Measurements from ENCODE around the gene TRIM2. TPM values are rescaled to one million over a fixed set of nuclear protein-coding genes. Genes with fewer than 3 reads are reported as not detected.
A peak's percentile ranks its signal among the peaks of the same experiment; 100 is the strongest.

Gene TRIM2
- total and polyA plus RNA-seq, 7 experiments from 2014 or later, result 0.12 to 3.9 (median 2.1) TPM

DNA sequence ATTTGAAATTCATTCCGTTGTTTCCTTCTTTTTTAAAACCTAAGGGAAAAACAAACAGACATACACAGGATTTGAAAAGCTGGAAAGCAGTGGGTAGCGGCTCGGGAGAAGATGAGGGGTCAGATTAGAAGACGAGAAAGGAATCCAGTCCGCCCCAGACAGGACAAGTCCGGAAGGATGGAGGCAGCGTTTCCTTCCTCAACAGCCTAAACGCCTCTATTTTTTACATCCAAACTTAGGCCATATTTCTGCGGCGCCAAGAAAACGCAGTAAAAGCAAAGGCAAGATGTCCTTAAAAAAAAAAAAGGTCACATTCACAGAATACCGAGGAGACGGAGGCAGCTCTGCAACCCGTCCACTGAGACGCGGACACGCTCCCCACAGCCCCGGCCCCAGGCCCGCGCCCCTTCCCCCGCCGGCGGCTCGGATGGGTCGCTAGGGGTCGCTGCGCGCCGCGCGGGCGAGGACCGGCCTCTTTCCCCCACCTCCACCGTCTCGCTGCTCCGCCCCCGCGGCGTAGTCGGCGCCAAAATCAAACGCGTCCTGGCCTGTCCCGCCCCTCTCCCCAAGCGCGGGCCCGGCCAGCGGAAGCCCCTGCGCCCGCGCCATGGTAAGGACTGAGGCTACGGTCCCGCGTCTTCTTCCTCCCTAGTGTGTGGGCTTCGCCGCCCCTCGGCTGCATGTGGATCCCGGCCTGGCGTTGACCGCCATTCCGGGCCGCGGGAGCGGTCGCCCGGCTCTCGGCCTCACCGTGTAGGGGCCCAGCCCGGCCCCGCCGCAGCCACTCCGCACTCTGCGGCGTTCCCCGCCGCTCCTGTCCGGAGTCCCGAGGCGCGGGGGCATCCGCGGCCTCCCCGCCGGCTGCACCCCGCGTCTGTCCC lies 140.1 kb downstream of the TRIM2 start, which contains the start of gene MND1:
MND1 (plus strand) TSS at position 558 of the 881 bp plus-strand sequence; CDS start at position 608, 50 bp downstream.
- H3K36me3 ChIP-seq (ENCODE audit: control insufficient read depth in 2 of 3, insufficient read depth in 3 of 3, low read length in 3 of 3), result no peaks in the 10 kb centered on the region
- Mint-ChIP-seq H3K9me3 (no peaks in the 10 kb centered on the region), H3K4me3 (peak within 1 kb of the TSS; percentile 89 to 97 (median 94)), H3K4me1 (peaks cover 4 to 43% (median 27%) of the 10 kb centered on the region in 7 donors), H3K36me3 (peaks cover 0 to 2% (median 0%) of the 10 kb centered on the region in 5 donors), H3K27me3 (peaks cover 0 to 23% (median 6%) of the 10 kb centered on the region in 5 donors), H3K27ac (peak within 1 kb of the TSS; percentile 26 to 90 (median 76))
- H3K9me3 ChIP-seq (ENCODE audit: control insufficient read depth in 2 of 3, low read length in 3 of 3), result no peaks in the 10 kb centered on the region
- peak within 1 kb of the TSS; percentile 60 for H3K27ac ChIP-seq (ENCODE audit: low read depth, low read length)
- intact Hi-C loops (cut with micrococcal nuclease), result loop anchor here (1.0 to 10.0 kb wide), 17 partner anchors 82 to 1210 kb away; partner anchors contain the start of genes PLRG1 (in 1 of the 2) and TMEM131L (in 1 of the 2)
- CTCF ChIA-PET, result interaction anchor here (0.5 to 3.6 kb wide), 26 partner anchors 10 to 1186 kb away, joined by 3 to 32 read pairs (median 3); no protein-coding TSS in a partner anchor
- peak within 1 kb of the TSS; percentile 58 for H3K4me3 ChIP-seq (ENCODE audit: low read length)
- no peaks in the 10 kb centered on the region for H3K27me3 ChIP-seq (ENCODE audit: control insufficient read depth in 2 of 2, insufficient read depth in 2 of 2, low read length in 2 of 2)
- POLR2A ChIA-PET, result interaction anchor here (0.7 to 3.4 kb wide), 5 partner anchors 85 to 250 kb away, joined by 3 to 13 read pairs (median 4); no protein-coding TSS in a partner anchor
- H3K4me1 ChIP-seq (ENCODE audit: control insufficient read depth in 2 of 2, insufficient read depth in 2 of 2, low read length in 2 of 2), result peaks cover 0 to 8% of the 10 kb centered on the region in 2 donors
- peak; percentile 97 for ATAC-seq
- DNase-seq, result peak; percentile 82 to 97 (median 92)

DNA sequence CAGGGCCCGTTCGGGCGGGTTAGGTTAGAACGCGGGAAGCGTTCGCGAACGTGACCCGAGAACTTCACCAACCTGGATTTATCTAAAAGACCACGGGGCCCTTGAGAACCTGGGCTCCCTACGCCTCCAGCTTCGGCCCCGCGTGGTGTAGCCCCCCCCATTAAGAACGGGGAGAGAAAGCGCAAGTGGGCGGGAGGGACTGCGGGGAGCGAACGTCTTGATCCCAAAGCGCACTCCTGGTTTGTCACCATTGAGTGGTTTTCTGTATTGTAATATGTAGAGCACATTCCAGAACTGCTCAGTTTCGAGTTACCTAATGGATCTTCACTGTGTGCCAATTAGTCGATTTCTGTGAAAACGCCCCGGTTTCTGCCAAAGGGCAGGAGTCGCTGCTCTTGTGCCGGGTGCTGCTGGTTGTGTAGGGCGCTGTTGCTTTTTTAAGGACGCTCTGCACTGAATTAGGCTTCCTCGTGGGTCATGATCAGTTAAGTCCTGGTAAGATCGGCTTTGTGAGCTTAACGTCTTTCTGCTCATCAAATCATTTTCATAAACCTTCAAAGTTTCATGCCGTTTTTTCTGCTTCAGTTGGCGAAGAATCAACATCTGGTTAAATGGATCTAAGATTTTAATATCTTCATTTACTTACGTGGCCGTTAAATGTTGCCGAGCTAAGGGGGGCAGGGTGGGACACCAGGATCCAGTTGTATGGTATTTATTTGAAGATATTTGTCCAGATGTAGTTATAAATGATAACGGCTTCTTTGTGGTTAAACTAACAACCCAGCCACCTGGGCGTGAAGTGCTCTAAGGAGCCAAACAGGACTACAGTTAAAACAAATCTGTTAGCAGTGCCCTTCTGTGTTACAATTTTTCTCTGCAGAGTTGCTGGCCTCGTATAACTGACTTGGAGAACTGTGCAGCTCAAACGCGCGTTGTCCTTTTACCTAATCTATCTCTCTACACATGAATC lies 141.1 kb downstream of the TRIM2 start:
- ChIA-PET POLR2A (interaction anchor here (0.6 to 3.4 kb wide), 12 partner anchors 9 to 403 kb away, joined by 3 to 13 read pairs (median 4); no protein-coding TSS in a partner anchor), CTCF (interaction anchor here (0.6 to 3.6 kb wide), 22 partner anchors 9 to 405 kb away, joined by 3 to 32 read pairs (median 4); partner anchors contain the start of gene TMEM131L)
- peak overlapping the region; percentile 58 for H3K4me3 ChIP-seq (ENCODE audit: low read length)
- H3K4me1 ChIP-seq (ENCODE audit: control insufficient read depth in 2 of 2, insufficient read depth in 2 of 2, low read length in 2 of 2), result peaks cover 0 to 8% of the 10 kb centered on the region in 2 donors
- intact Hi-C loops (cut with micrococcal nuclease), result loop anchor here (1.0 to 10.0 kb wide), 15 partner anchors 81 to 1210 kb away; partner anchors contain the start of genes PLRG1 (in 1 of the 2) and TMEM131L (in 1 of the 2)
- no peaks in the 10 kb centered on the region for H3K36me3 ChIP-seq (ENCODE audit: control insufficient read depth in 2 of 3, insufficient read depth in 3 of 3, low read length in 3 of 3)
- peak; percentile 58 for ATAC-seq
- no peaks in the 10 kb centered on the region for H3K9me3 ChIP-seq (ENCODE audit: control insufficient read depth in 2 of 3, low read length in 3 of 3)
- peak overlapping the region; percentile 26 to 90 (median 76) for H3K27ac Mint-ChIP-seq
- peak; percentile 12 to 66 (median 50) for DNase-seq
- peak overlapping the region; percentile 89 to 97 (median 94) for H3K4me3 Mint-ChIP-seq
- peaks cover 0 to 17% (median 5%) of the 10 kb centered on the region in 5 donors for H3K27me3 Mint-ChIP-seq
- peaks cover 0 to 6% (median 0%) of the 10 kb centered on the region in 5 donors for H3K36me3 Mint-ChIP-seq
- H3K4me1 Mint-ChIP-seq, result peaks cover 4 to 48% (median 31%) of the 10 kb centered on the region in 7 donors
- no peaks in the 10 kb centered on the region for H3K27me3 ChIP-seq (ENCODE audit: control insufficient read depth in 2 of 2, insufficient read depth in 2 of 2, low read length in 2 of 2)
- H3K27ac ChIP-seq (ENCODE audit: low read depth, low read length), result peak overlapping the region; percentile 60
- no peaks in the 10 kb centered on the region for H3K9me3 Mint-ChIP-seq

DNA sequence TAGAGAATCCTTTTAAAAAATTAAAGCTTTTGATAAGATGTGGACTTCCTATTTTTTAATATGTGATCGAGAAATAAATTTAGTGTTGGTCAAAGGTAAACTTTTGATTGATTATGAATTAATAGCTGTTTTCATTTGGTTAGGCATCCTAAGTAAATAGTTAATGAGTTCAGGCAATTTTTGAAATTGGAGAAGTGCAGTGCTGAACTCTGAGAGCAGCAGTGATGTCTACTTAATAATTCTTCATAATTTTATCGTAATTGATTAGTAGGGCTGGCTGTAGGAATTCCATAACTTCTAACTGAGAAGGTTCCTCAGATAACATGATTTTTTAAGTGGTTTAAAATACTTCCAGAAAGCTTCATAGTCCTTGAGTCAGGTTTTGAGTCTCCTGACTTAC lies 141.8 kb downstream of the TRIM2 start:
- Histone ChIP-seq H3K9me3 (ENCODE audit: control insufficient read depth in 2 of 3, low read length in 3 of 3) (no peaks in the 10 kb centered on the region), H3K27me3 (ENCODE audit: control insufficient read depth in 2 of 2, insufficient read depth in 2 of 2, low read length in 2 of 2) (no peaks in the 10 kb centered on the region), H3K36me3 (ENCODE audit: control insufficient read depth in 2 of 3, insufficient read depth in 3 of 3, low read length in 3 of 3) (no peaks in the 10 kb centered on the region), H3K4me3 (ENCODE audit: low read length) (no peak overlapping the region), H3K4me1 (ENCODE audit: control insufficient read depth in 2 of 2, insufficient read depth in 2 of 2, low read length in 2 of 2) (peaks cover 0 to 8% of the 10 kb centered on the region in 2 donors), H3K27ac (ENCODE audit: low read depth, low read length) (no peak overlapping the region)
- no peaks in the 10 kb centered on the region for H3K9me3 Mint-ChIP-seq
- intact Hi-C loops (cut with micrococcal nuclease), result loop anchor here in 1 of 2 donors (5.0 to 10.0 kb wide), 2 partner anchors 1011 to 1209 kb away; partner anchors contain the start of gene PLRG1
- H3K4me1 Mint-ChIP-seq, result peaks cover 4 to 50% (median 32%) of the 10 kb centered on the region in 7 donors
- peak overlapping the region in 3 of 9 donors; percentile 76 to 81 (median 78) for H3K27ac Mint-ChIP-seq
- H3K36me3 Mint-ChIP-seq, result peaks cover 0 to 7% (median 0%) of the 10 kb centered on the region in 5 donors
- DNase-seq, result no peak
- ChIA-PET POLR2A (interaction anchor here (0.7 to 3.4 kb wide), 10 partner anchors 8 to 228 kb away, joined by 3 to 13 read pairs (median 5); no protein-coding TSS in a partner anchor), CTCF (interaction anchor here (0.6 to 3.6 kb wide), 19 partner anchors 17 to 404 kb away, joined by 3 to 32 read pairs (median 3); partner anchors contain the start of gene TMEM131L)
- H3K27me3 Mint-ChIP-seq, result peaks cover 0 to 16% (median 5%) of the 10 kb centered on the region in 5 donors
- ATAC-seq, result no peak
- H3K4me3 Mint-ChIP-seq, result peak overlapping the region in 9 of 10 donors; percentile 89 to 97 (median 93)

DNA sequence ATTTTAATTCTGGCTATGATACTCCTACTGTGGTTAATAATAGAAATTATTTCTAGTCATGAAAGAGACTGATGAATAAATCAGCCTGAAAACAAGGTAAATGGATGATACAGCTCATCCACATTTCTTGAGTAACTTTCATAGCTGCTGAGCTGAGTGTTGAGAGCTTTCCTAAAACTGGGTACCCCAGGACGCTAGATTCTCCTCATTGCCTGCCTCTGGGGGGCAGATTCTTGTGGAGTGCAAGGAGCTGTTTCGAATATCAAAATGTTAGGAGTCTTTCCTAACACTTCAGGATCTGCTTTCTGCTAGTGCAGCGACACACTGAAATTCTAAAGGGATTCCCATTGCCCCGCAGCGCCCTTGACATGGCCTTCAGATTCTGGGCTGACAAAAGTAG lies 142.3 kb downstream of the TRIM2 start:
- Mint-ChIP-seq H3K27ac (peak overlapping the region in 1 of 9 donors; percentile 15), H3K27me3 (peaks cover 0 to 11% (median 5%) of the 10 kb centered on the region in 5 donors), H3K4me1 (peaks cover 4 to 46% (median 32%) of the 10 kb centered on the region in 7 donors), H3K36me3 (peaks cover 0 to 7% (median 0%) of the 10 kb centered on the region in 5 donors), H3K9me3 (no peaks in the 10 kb centered on the region), H3K4me3 (peak overlapping the region in 3 of 10 donors; percentile 14 to 92 (median 18))
- Histone ChIP-seq H3K27me3 (ENCODE audit: control insufficient read depth in 2 of 2, insufficient read depth in 2 of 2, low read length in 2 of 2) (no peaks in the 10 kb centered on the region), H3K4me3 (ENCODE audit: low read length) (no peak overlapping the region), H3K36me3 (ENCODE audit: control insufficient read depth in 2 of 3, insufficient read depth in 3 of 3, low read length in 3 of 3) (no peaks in the 10 kb centered on the region), H3K4me1 (ENCODE audit: control insufficient read depth in 2 of 2, insufficient read depth in 2 of 2, low read length in 2 of 2) (peaks cover 0 to 8% of the 10 kb centered on the region in 2 donors), H3K27ac (ENCODE audit: low read depth, low read length) (no peak overlapping the region), H3K9me3 (ENCODE audit: control insufficient read depth in 2 of 3, low read length in 3 of 3) (no peaks in the 10 kb centered on the region)
- ChIA-PET POLR2A (interaction anchor here (0.6 to 3.4 kb wide), 8 partner anchors 8 to 227 kb away, joined by 3 to 13 read pairs (median 4); no protein-coding TSS in a partner anchor), CTCF (interaction anchor here (0.6 to 3.6 kb wide), 12 partner anchors 17 to 1221 kb away, joined by 3 to 32 read pairs (median 8); partner anchors contain the start of gene TMEM131L)
- DNase-seq, result no peak
- ATAC-seq, result no peak
- intact Hi-C loops (cut with micrococcal nuclease), result loop anchor here in 1 of 2 donors (5.0 to 10.0 kb wide), 2 partner anchors 1011 to 1208 kb away; partner anchors contain the start of gene PLRG1

DNA sequence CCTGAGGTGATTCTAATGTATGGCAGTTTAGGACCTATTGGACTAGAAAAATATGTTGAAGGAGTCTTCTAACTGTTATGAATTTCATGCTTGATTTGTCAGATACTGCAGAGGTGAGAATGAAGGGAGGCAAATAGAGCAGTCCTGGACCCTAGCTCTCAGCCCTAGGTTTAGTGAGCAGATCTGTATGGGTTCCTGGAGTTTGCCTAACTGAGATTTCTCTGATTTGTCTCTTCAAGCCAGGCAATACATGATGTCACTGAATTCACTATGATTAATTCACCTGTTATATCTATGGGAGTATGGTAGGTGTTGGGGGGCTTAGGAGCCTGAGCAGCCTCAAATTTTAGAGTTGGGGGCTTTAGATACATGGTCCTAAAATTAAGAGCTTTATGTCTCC lies 142.9 kb downstream of the TRIM2 start:
- Mint-ChIP-seq H3K9me3 (no peaks in the 10 kb centered on the region), H3K36me3 (peaks cover 0 to 7% (median 0%) of the 10 kb centered on the region in 5 donors), H3K4me1 (peaks cover 4 to 45% (median 32%) of the 10 kb centered on the region in 7 donors), H3K27ac (peak overlapping the region in 3 of 9 donors; percentile 1 to 46 (median 38)), H3K4me3 (no peak overlapping the region), H3K27me3 (peaks cover 0 to 8% (median 4%) of the 10 kb centered on the region in 5 donors)
- H3K27ac ChIP-seq (ENCODE audit: low read depth, low read length), result no peak overlapping the region
- CTCF ChIA-PET, result interaction anchor here (0.5 to 3.6 kb wide), 5 partner anchors 86 to 1220 kb away, joined by 3 to 32 read pairs (median 13); no protein-coding TSS in a partner anchor
- no peak for ATAC-seq
- no peaks in the 10 kb centered on the region for H3K27me3 ChIP-seq (ENCODE audit: control insufficient read depth in 2 of 2, insufficient read depth in 2 of 2, low read length in 2 of 2)
- no peaks in the 10 kb centered on the region for H3K36me3 ChIP-seq (ENCODE audit: control insufficient read depth in 2 of 3, insufficient read depth in 3 of 3, low read length in 3 of 3)
- peaks cover 0 to 8% of the 10 kb centered on the region in 2 donors for H3K4me1 ChIP-seq (ENCODE audit: control insufficient read depth in 2 of 2, insufficient read depth in 2 of 2, low read length in 2 of 2)
- no peak overlapping the region for H3K4me3 ChIP-seq (ENCODE audit: low read length)
- DNase-seq, result no peak
- POLR2A ChIA-PET, result interaction anchor here (0.6 to 3.4 kb wide), 4 partner anchors 82 to 226 kb away, joined by 3 to 13 read pairs (median 6); no protein-coding TSS in a partner anchor
- intact Hi-C loops (cut with micrococcal nuclease), result loop anchor here in 1 of 2 donors (5.0 to 10.0 kb wide), 2 partner anchors 1010 to 1208 kb away; partner anchors contain the start of gene PLRG1
- H3K9me3 ChIP-seq (ENCODE audit: control insufficient read depth in 2 of 3, low read length in 3 of 3), result no peaks in the 10 kb centered on the region
